22Rv1 (cell line): ENCODE results near the gene C6orf132.

ENCODE experiments used
- CTCF ChIP-seq: fragments of 450-650 bp; IDR thresholded peaks from 2 replicates; pipeline ENCODE4 v1.5.1; 2017; ENCODE audit warnings: mild to moderate bottlenecking
- ZFX ChIP-seq: fragments of 450-650 bp; IDR thresholded peaks from 2 replicates; pipeline ENCODE4 v1.6.1; 2017; ENCODE audit warnings: antibody characterized with exemption, borderline replicate concordance

GRCh38 chr6:42103216-42103615 is 39.2 kb downstream of the C6orf132 start:
- TF ChIP-seq CTCF (no peak), ZFX (no peak)
